GM12878 (cell line): Measurements from ENCODE around the gene KCNJ10. TPM values are rescaled to one million over a fixed set of nuclear protein-coding genes. Genes with fewer than 3 reads are reported as not detected.

Experiments
- ATAC-seq: fragments of 200-7000 bp; cut with Tn5 transposase; 3 replicates; pipeline ENCODE4 v1.9.1; 2020; ENCODE audit warnings: mild to moderate bottlenecking, moderate library complexity
- BruUV-seq: library from RNA; stranded (reverse); fragments of 400-500 nt; replicated peaks from 2 replicates; lab custom pipeline; 2021; lab: Mats Ljungman, UMichigan
- CTCF ChIA-PET: fragments of 300-600 bp; sonication (Branson Sonifier 250); formaldehyde crosslinking; extraction: SDS; loops from one replicate; lab custom pipeline; 2021; ENCODE audit warnings: inconsistent platforms; lab: Yijun Ruan, JAX
- POLR2A ChIA-PET: fragments of 350-600 bp; formaldehyde crosslinking; extraction: SDS; loops from one replicate; lab custom pipeline; 2021; ENCODE audit warnings: inconsistent platforms; lab: Charles Lee
- RAD21 ChIA-PET: fragments of 300-600 bp; sonication (Branson Sonifier 250); formaldehyde crosslinking; loops from one replicate; lab custom pipeline; 2023; ENCODE audit warnings: antibody characterized with exemption; ENCODE audit not compliant: unreplicated experiment; lab: Charles Lee
- SMC1A ChIA-PET: fragments of 300-600 bp; sonication (Branson Sonifier 250); formaldehyde crosslinking; loops from one replicate; lab custom pipeline; 2023; ENCODE audit not compliant: unreplicated experiment, uncharacterized antibody; lab: Charles Lee
- DNase-seq: peaks from one replicate; pipeline ENCODE4 v3.0.0-alpha.2; 2011; ENCODE audit warnings: low read depth, low spot score
- FAIRE-seq: peaks from 3 replicates; lab custom pipeline; 2011; peaks lifted over from hg19 to GRCh38; lab: Jason Lieb, UNC
- H2AFZ ChIP-seq: 2 replicates; pipeline ENCODE4 v1.6.0; 2011; ENCODE audit warnings: low read depth, low read length, control low read depth; ENCODE audit not compliant: control insufficient read depth
- H3K27ac ChIP-seq: 2 replicates; pipeline ENCODE4 v1.5.1; 2011; ENCODE audit warnings: control low read depth; ENCODE audit not compliant: control insufficient read depth, insufficient read depth
- H3K27me3 ChIP-seq, 2 experiments: replicated peaks in 1 of 2; 2 replicates each; pipeline versions ENCODE4 v1.6.0 to v1.6.1; 2011; ENCODE audit warnings: low read length in 1 of 2; ENCODE audit not compliant: control insufficient read depth in 2 of 2, insufficient read depth in 2 of 2
- H3K36me3 ChIP-seq, 2 experiments: 2 replicates each; pipeline ENCODE4 v1.5.1; 2011; ENCODE audit warnings: low read length in 1 of 2; ENCODE audit not compliant: control insufficient read depth in 2 of 2, insufficient read depth in 2 of 2
- H3K4me1 ChIP-seq: 2 replicates; pipeline ENCODE4 v1.6.1; 2011; ENCODE audit warnings: mild to moderate bottlenecking, low read length, moderate library complexity, mixed read lengths; ENCODE audit not compliant: control insufficient read depth, insufficient read depth
- H3K4me2 ChIP-seq: 2 replicates; pipeline ENCODE4 v1.6.0; 2011; ENCODE audit warnings: control low read depth; ENCODE audit not compliant: control insufficient read depth, insufficient read depth
- H3K4me3 ChIP-seq: fragments of 200-600 bp; sonication (generic); 2 replicates; pipeline ENCODE4 v1.5.1; 2016
- H3K79me2 ChIP-seq: 2 replicates; pipeline ENCODE4 v1.6.0; 2011; ENCODE audit warnings: low read length; ENCODE audit not compliant: control insufficient read depth, insufficient read depth
- H3K9ac ChIP-seq: 2 replicates; pipeline ENCODE4 v1.8.0; 2011; ENCODE audit warnings: low read length, control low read depth, mixed read lengths; ENCODE audit not compliant: control insufficient read depth, insufficient read depth
- H3K9me3 ChIP-seq: replicated peaks from 3 replicates; pipeline ENCODE4 v1.5.1; 2011; ENCODE audit warnings: mild to moderate bottlenecking, low read length; ENCODE audit not compliant: control insufficient read depth, insufficient read depth
- H4K20me1 ChIP-seq: 2 replicates; pipeline ENCODE4 v1.6.0; 2011; ENCODE audit not compliant: control insufficient read depth, insufficient read depth
- CBFB ChIP-seq: IDR thresholded peaks from 2 replicates; pipeline ENCODE4 v1.6.1; 2016; ENCODE audit warnings: antibody characterized with exemption, low read depth
- CUX1 ChIP-seq: IDR thresholded peaks from 2 replicates; pipeline ENCODE4 v1.6.1; 2012; ENCODE audit warnings: improper control_type of control experiment, low read depth, low read length; ENCODE audit not compliant: insufficient replicate concordance
- GABPA ChIP-seq: IDR thresholded peaks from 2 replicates; pipeline ENCODE4 v1.6.1; 2014; ENCODE audit warnings: antibody characterized with exemption, low read depth, mild to moderate bottlenecking, inconsistent platforms
- IKZF1 ChIP-seq: fragments of 450-650 bp; conservative IDR thresholded peaks from 2 replicates; pipeline ENCODE4 v1.6.1; 2017; ENCODE audit warnings: antibody characterized with exemption, mild to moderate bottlenecking
- PBX3 ChIP-seq: IDR thresholded peaks from 2 replicates; pipeline ENCODE4 v1.6.1; 2011; ENCODE audit warnings: mild to moderate bottlenecking, low read depth, low read length, moderate library complexity; ENCODE audit not compliant: insufficient replicate concordance
- PKNOX1 ChIP-seq: fragments of 450-650 bp; IDR thresholded peaks from 2 replicates; pipeline ENCODE4 v1.6.1; 2016; ENCODE audit warnings: mild to moderate bottlenecking
- RB1 ChIP-seq: fragments of 450-650 bp; formaldehyde crosslinking; IDR thresholded peaks from 2 replicates; pipeline ENCODE4 v1.6.1; 2017; ENCODE audit warnings: mild to moderate bottlenecking, borderline replicate concordance
- RBBP5 ChIP-seq: fragments of 200-600 bp; sonication (generic); conservative IDR thresholded peaks from 2 replicates; pipeline ENCODE4 v1.6.1; 2016
- RFX5 ChIP-seq: IDR thresholded peaks from 2 replicates; pipeline ENCODE4 v1.6.1; 2011; ENCODE audit warnings: low read depth, low read length, improper control_type of control experiment
- SIN3A ChIP-seq: IDR thresholded peaks from 2 replicates; pipeline ENCODE4 v1.6.1; 2012; ENCODE audit warnings: low read depth, low read length, improper control_type of control experiment
- SMAD1 ChIP-seq: fragments of 450-650 bp; IDR thresholded peaks from 2 replicates; pipeline ENCODE4 v1.6.1; 2018; ENCODE audit warnings: mild to moderate bottlenecking, low read depth; ENCODE audit not compliant: partially characterized antibody
- SMC3 ChIP-seq: IDR thresholded peaks from 2 replicates; pipeline ENCODE4 v1.6.1; 2011; ENCODE audit warnings: low read length, improper control_type of control experiment, borderline replicate concordance
- ZBED1 ChIP-seq: IDR thresholded peaks from 2 replicates; pipeline ENCODE4 v1.6.1; 2016; ENCODE audit warnings: borderline replicate concordance
- ZBTB11 ChIP-seq: fragments of 450-650 bp; formaldehyde crosslinking; IDR thresholded peaks from 2 replicates; pipeline ENCODE4 v1.5.0; 2022; ENCODE audit warnings: mild to moderate bottlenecking, missing genetic modification characterization
- WGBS: methylation state at CpG from one replicate; pipeline ENCODE4 v1.1.6; 2016; ENCODE audit warnings: low lambda C conversion rate; ENCODE audit not compliant: insufficient replicate concordance, insufficient coverage; ENCODE audit errors: missing lambda C conversion rate; 5-methylcytosine and 5-hydroxymethylcytosine counted together
- in situ Hi-C: fragments of 300-500 bp; cut with MboI; formaldehyde crosslinking; loops from 9 replicates; pipeline ENCODE4 v1.14.3; 2018; ENCODE audit warnings: mixed read lengths
- intact Hi-C: fragments of 100-400 bp; cut with micrococcal nuclease; formaldehyde crosslinking; loops from one replicate; pipeline ENCODE4 v1.14.2; 2022; ENCODE audit not compliant: unreplicated experiment
- polyA plus RNA-seq, 11 experiments: library from polyadenylated mRNA; depleted of rRNA in 4 of 11; unstranded in 6 of 11; stranded (reverse) in 5 of 11; fragments of >200 nt; fragmentation: Nextera tagmentation in 4 of 11; fragmentation: Illumina TruSeq in 1 of 11; extraction: Ambion mirVana in 4 of 11; extraction: Trizol in 1 of 11; gene quantifications; 1 replicate in 1 of 11; 2 replicates in 10 of 11; pipeline versions ENCODE4 v1.2.1 to v1.2.3, GENCODE V29; 2011 to 2016; ENCODE audit warnings: inconsistent platforms in 2 of 11, missing spikeins in 2 of 11, low read depth in 1 of 11
- total RNA-seq, 4 experiments: library from RNA; depleted of rRNA in 3 of 4; stranded (reverse); fragments of >200 nt in 3 of 4; fragmentation: Illumina TruSeq in 1 of 4; extraction: Trizol in 1 of 4; gene quantifications; 2 replicates each; pipeline versions ENCODE4 v1.2.1 to v1.2.3, GENCODE V29; 2013 to 2021

KCNJ10 gene
- total and polyA plus RNA-seq, 10 of the 15 experiments (the other 5 are each of a cell fraction or from before 2014, with no cell fraction given), result 0.01 to 0.29 (median 0.09) TPM; not detected in 2

- in situ Hi-C loops, result no loop called here
- no peak overlapping the region for H2AFZ ChIP-seq
- peaks cover 0 to 7% of the 10 kb centered on the region in 2 experiments for H3K27me3 ChIP-seq
- H3K79me2 ChIP-seq, result no peaks in the 10 kb centered on the region
- no peak overlapping the region for H3K4me3 ChIP-seq
- DNase-seq (no peak), ATAC-seq (no peak), FAIRE-seq (no peak)
- RAD21 ChIA-PET, result no interaction called here
- no peak overlapping the region for H3K9ac ChIP-seq
- no peaks in the 10 kb centered on the region for H3K36me3 ChIP-seq
- POLR2A ChIA-PET, result no interaction called here
- H3K27ac ChIP-seq, result no peak overlapping the region
- CTCF ChIA-PET, result no interaction called here
- SMC1A ChIA-PET, result no interaction called here
- 17% methylated on average over 3 of the region's 3 CpGs for whole genome bisulfite sequencing
- 0 out of 2 replicates have a peak, but pooled peaks cover 3% of the 10 kb centered on the region for H4K20me1 ChIP-seq
- no peaks in the 10 kb centered on the region for H3K4me1 ChIP-seq
- intact Hi-C loops, result no loop called here
- no peaks in the 10 kb centered on the region for H3K9me3 ChIP-seq
- no TSS peak for BruUV-seq
- H3K4me2 ChIP-seq, result no peak overlapping the region
- no peak for TF ChIP-seq SMC3
- TF ChIP-seq PBX3, result no peak
- no peak for TF ChIP-seq GABPA
- no peak for TF ChIP-seq CUX1
- TF ChIP-seq RBBP5, result no peak
- no peak for TF ChIP-seq ZBTB11 (CRISPR knock-in tag)
- no peak for TF ChIP-seq ZBED1
- TF ChIP-seq SIN3A, result no peak
- no peak for TF ChIP-seq SMAD1
- TF ChIP-seq CBFB, result no peak
- no peak for TF ChIP-seq RB1
- no peak for TF ChIP-seq PKNOX1
- TF ChIP-seq IKZF1, result no peak
- no peak for TF ChIP-seq RFX5
Observed at GRCh38 chr1:160118928-160119327, 49.0 kb upstream of the KCNJ10 start.
